IPS-NIHi11 (cell line): ENCODE data around the gene WDCP.

Experiments
- DNase-seq: peaks from one replicate; pipeline ENCODE4 v3.0.0; 2012; ENCODE audit warnings: mixed read lengths, low spot score

Gene WDCP

DNA sequence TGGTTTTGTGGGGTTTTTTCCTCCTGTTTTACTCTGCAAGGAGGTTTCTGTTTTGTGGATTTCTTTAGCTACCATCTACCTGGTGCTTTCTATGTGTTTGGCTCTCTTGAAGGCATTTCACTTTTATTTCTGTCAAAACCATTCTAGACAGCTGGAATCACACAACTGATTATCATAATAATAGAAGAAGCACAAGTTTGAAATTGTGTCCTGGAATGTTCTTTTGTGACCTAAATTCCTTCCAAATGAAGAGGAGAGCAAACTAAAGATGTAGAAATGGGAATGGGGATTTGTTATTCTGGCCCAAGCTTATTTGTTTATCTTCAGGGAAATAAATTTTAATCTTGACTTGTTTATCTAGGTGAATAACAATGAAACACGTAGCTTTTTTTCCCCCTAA, 54.3 kb downstream of the WDCP start:
- DNase-seq = no peak

DNA sequence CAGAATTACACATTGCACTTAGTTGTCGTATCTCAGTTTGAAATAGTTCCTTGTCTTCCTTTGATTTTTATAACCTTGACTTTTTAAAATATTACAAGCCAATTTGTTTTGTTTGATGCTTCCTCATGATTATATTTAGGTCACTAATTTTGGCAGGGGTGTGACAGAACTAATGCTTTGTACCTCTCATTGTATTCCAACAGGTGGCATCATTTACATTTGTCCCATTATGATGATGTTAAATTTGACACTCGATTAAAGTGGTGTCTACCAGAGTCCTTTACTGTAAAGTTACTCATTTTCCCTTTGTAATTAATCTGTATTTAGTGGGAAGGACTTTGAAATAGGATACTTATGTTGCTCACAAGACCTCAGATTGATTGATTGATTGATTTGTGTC, 58.8 kb downstream of the WDCP start:
- no peak for DNase-seq
